Hepatocyte (in vitro differentiated cells): Measurements from ENCODE around the gene ARHGAP6.

Source experiments
- CTCF ChIP-seq: fragments of 200-600 bp; sonication (generic); IDR thresholded peaks from 2 replicates; pipeline ENCODE4 v1.5.1; 2016; ENCODE audit warnings: antibody characterized with exemption, mild to moderate bottlenecking; ENCODE audit not compliant: poor library complexity
- EZH2 ChIP-seq: fragments of 200-600 bp; sonication (generic); IDR thresholded peaks from 2 replicates; pipeline ENCODE4 v1.6.1; 2016; ENCODE audit warnings: antibody characterized with exemption, mild to moderate bottlenecking, borderline replicate concordance
- EZH2phosphoT487 ChIP-seq: fragments of 200-600 bp; sonication (generic); IDR thresholded peaks from one replicate; pipeline ENCODE4 v1.6.1; 2018; ENCODE audit warnings: antibody characterized with exemption, mild to moderate bottlenecking, low read depth, moderate library complexity; ENCODE audit not compliant: unreplicated experiment, severe bottlenecking

- TF ChIP-seq EZH2 (no peak), CTCF (no peak), EZH2phosphoT487 (no peak)
Observed at GRCh38 chrX:11206716-11207115, 459.0 kb downstream of the ARHGAP6 start.
